Muscle of back (tissue), 10 donors: Measurements from ENCODE around the gene COMMD7. TPM values are rescaled to one million over a fixed set of nuclear protein-coding genes. Genes with fewer than 3 reads are reported as not detected.

Experiments
- polyA plus RNA-seq, 10 donors: library from polyadenylated mRNA; unstranded; fragments of 120-200 nt; gene quantifications; one replicate each; pipeline ENCODE4 v1.2.1, GENCODE V29; 2013; ENCODE audit not compliant: insufficient read length in 10 of 10

COMMD7 gene
- polyA plus RNA-seq, 10 donors: 38.0 to 48.1 (median 40.4) TPM

Other genes starting within 250 kb of the COMMD7 start
- 10 to 100 TPM; 12.0 to 17.9 (median 15.1) TPM for gene NOL4L, start 158.1 kb downstream of the COMMD7 start, polyA plus RNA-seq
- gene C20orf203, start 69.5 kb downstream of the COMMD7 start, polyA plus RNA-seq: under 1 TPM in 7 of 10 donors, not detected in 3; 0.04 to 0.18 (median 0.14) TPM
- gene DNMT3B, start 18.9 kb upstream of the COMMD7 start, polyA plus RNA-seq: 1 to 10 TPM; 2.8 to 4.9 (median 3.7) TPM
- 100 to 1,000 TPM; 116 to 176 (median 131) TPM for gene MAPRE1, start 76.5 kb upstream of the COMMD7 start, polyA plus RNA-seq
- gene EFCAB8, start 115.5 kb upstream of the COMMD7 start, polyA plus RNA-seq: under 1 TPM in 8 of 10 donors, not detected in 2; 0.08 to 0.30 (median 0.14) TPM